AG08396 (cell line): Measurements from ENCODE around the gene ZDHHC5.
A peak's percentile ranks its signal among the peaks of the same experiment; 100 is the strongest.
"Not testable (repeated sequence)": the region's sequence is repeated elsewhere in the genome, so short reads cannot be mapped to it uniquely, and the experiment has no call there.

Experiments
- DNase-seq: peaks from one replicate; pipeline ENCODE4 v3.0.0; 2012; ENCODE audit warnings: low spot score, mixed read lengths

Gene ZDHHC5

GRCh38 chr11:57644748-57645688 lies 22.9 kb upstream of the ZDHHC5 start:
- peak; percentile 81 for DNase-seq

- no peak for DNase-seq
Measured at GRCh38 chr11:57645689-57646085, 22.2 kb upstream of the ZDHHC5 start.

- DNase-seq = no peak
Measured at GRCh38 chr11:57646194-57646798, 21.6 kb upstream of the ZDHHC5 start.

GRCh38 chr11:57646799-57647303 lies 21.1 kb upstream of the ZDHHC5 start:
- no peak for DNase-seq

- no peak for DNase-seq
Measured at GRCh38 chr11:57647372-57647771, 20.5 kb upstream of the ZDHHC5 start.

- peak; percentile 36 for DNase-seq
Measured at GRCh38 chr11:57647960-57648800, 19.7 kb upstream of the ZDHHC5 start.

- DNase-seq = peak; percentile 16
Measured at GRCh38 chr11:57648801-57649735, 18.8 kb upstream of the ZDHHC5 start.

- peak; percentile 83 for DNase-seq
Measured at GRCh38 chr11:57649826-57650738, 17.8 kb upstream of the ZDHHC5 start, which contains the start of gene YPEL4. Gene YPEL4 (minus strand): TSS chr11:57649912. CDS start chr11:57647107, 2,805 bp downstream.

GRCh38 chr11:57650739-57651090 lies 17.2 kb upstream of the ZDHHC5 start:
- DNase-seq = no peak

- no peak for DNase-seq
Measured at GRCh38 chr11:57651408-57651807, 16.5 kb upstream of the ZDHHC5 start.

GRCh38 chr11:57652230-57652629 lies 15.7 kb upstream of the ZDHHC5 start:
- DNase-seq = not testable (repeated sequence)

GRCh38 chr11:57652662-57653061 lies 15.3 kb upstream of the ZDHHC5 start:
- DNase-seq = no peak

- no peak for DNase-seq
Measured at GRCh38 chr11:57653163-57653562, 14.8 kb upstream of the ZDHHC5 start.

GRCh38 chr11:57656885-57657193 lies 11.1 kb upstream of the ZDHHC5 start:
- DNase-seq = no peak

- peak; percentile 93 for DNase-seq
Measured at GRCh38 chr11:57657194-57658022, 10.5 kb upstream of the ZDHHC5 start, which contains the start of gene CLP1. Gene CLP1 (plus strand): TSS chr11:57657762. CDS start chr11:57659477, 1,715 bp downstream.

- DNase-seq = no peak
Measured at GRCh38 chr11:57658023-57658361, 9.9 kb upstream of the ZDHHC5 start.

- DNase-seq = no peak
Measured at GRCh38 chr11:57659669-57660068, 8.2 kb upstream of the ZDHHC5 start.

GRCh38 chr11:57662893-57663292 lies 5.0 kb upstream of the ZDHHC5 start:
- no peak for DNase-seq

- no peak for DNase-seq
Measured at GRCh38 chr11:57663975-57664374, 3.9 kb upstream of the ZDHHC5 start.
